ENCODE measurements around the gene CIC. TPM values are rescaled to one million over a fixed set of nuclear protein-coding genes. Genes with fewer than 3 reads are reported as not detected.

CIC gene
- total and polyA plus RNA-seq, 10 of the 15 experiments (the other 5 are each of a cell fraction or from before 2014, with no cell fraction given), result 0.18 to 50.6 (median 7.1) TPM

DNA sequence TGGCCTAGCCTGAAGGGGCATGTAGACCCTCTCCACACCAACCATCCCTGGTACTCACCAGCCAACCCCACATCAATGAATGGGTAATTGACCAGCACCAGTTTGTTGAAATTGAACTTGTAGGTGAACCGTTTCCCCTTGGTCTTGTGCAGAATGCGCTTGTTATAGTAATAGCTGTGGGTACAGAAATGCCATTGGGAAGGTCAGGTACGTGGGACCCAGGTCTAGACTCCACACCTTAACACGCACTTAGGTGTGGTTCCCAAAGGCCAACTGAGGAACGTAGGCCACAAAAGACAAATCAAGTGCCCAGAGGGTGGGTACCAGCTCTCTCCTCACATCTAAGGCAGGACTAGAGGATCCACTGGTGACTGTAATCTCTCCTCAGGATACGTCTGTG is 19.3 kb upstream of the CIC start:
- no peak for FAIRE-seq
- Histone ChIP-seq H4K20me1 (ENCODE audit: control insufficient read depth, insufficient read depth) (no peaks in the 10 kb centered on the region), H3K9ac (ENCODE audit: control insufficient read depth, insufficient read depth, low read length) (no peak overlapping the region), H3K27ac (ENCODE audit: control insufficient read depth, insufficient read depth) (no peak overlapping the region), H3K4me1 (ENCODE audit: control insufficient read depth, insufficient read depth, low read length) (peaks cover 17% of the 10 kb centered on the region), H3K4me2 (ENCODE audit: control insufficient read depth, insufficient read depth) (no peak overlapping the region), H3K27me3 (replicated peaks in 1 of 2; ENCODE audit: control insufficient read depth in 2 of 2, insufficient read depth in 2 of 2, low read length in 1 of 2) (no peaks in the 10 kb centered on the region), H3K36me3 (ENCODE audit: control insufficient read depth in 2 of 2, insufficient read depth in 2 of 2, low read length in 1 of 2) (peaks cover 0 to 7% of the 10 kb centered on the region in 2 experiments; a peak in 2 of 4 replicates), H3K4me3 (no peak overlapping the region), H3K9me3 (replicated peaks; ENCODE audit: control insufficient read depth, insufficient read depth, low read length) (no peaks in the 10 kb centered on the region), H2AFZ (ENCODE audit: control insufficient read depth, low read depth, low read length) (no peak overlapping the region), H3K79me2 (ENCODE audit: control insufficient read depth, insufficient read depth, low read length) (peaks cover 41% of the 10 kb centered on the region)
- BruUV-seq (replicated peaks), result no TSS peak
- ChIA-PET SMC1A (ENCODE audit: uncharacterized antibody, unreplicated experiment) (interaction anchor here (1.2 kb wide), 1 partner anchor 30 kb away, joined by 3 read pairs; no protein-coding TSS in a partner anchor), RAD21 (ENCODE audit: unreplicated experiment) (interaction anchor here (1.9 kb wide), 1 partner anchor 30 kb away, joined by 5 read pairs; no protein-coding TSS in a partner anchor), CTCF (interaction anchor here (1.2 kb wide), 1 partner anchor 30 kb away, joined by 5 read pairs; no protein-coding TSS in a partner anchor), POLR2A (no interaction called here)
- no peak for ATAC-seq
- 75% methylated on average over 6 of the region's 6 CpGs for WGBS (ENCODE audit: insufficient coverage, insufficient replicate concordance, low lambda C conversion rate, missing lambda C conversion rate)
- TF ChIP-seq, protein P1, sequence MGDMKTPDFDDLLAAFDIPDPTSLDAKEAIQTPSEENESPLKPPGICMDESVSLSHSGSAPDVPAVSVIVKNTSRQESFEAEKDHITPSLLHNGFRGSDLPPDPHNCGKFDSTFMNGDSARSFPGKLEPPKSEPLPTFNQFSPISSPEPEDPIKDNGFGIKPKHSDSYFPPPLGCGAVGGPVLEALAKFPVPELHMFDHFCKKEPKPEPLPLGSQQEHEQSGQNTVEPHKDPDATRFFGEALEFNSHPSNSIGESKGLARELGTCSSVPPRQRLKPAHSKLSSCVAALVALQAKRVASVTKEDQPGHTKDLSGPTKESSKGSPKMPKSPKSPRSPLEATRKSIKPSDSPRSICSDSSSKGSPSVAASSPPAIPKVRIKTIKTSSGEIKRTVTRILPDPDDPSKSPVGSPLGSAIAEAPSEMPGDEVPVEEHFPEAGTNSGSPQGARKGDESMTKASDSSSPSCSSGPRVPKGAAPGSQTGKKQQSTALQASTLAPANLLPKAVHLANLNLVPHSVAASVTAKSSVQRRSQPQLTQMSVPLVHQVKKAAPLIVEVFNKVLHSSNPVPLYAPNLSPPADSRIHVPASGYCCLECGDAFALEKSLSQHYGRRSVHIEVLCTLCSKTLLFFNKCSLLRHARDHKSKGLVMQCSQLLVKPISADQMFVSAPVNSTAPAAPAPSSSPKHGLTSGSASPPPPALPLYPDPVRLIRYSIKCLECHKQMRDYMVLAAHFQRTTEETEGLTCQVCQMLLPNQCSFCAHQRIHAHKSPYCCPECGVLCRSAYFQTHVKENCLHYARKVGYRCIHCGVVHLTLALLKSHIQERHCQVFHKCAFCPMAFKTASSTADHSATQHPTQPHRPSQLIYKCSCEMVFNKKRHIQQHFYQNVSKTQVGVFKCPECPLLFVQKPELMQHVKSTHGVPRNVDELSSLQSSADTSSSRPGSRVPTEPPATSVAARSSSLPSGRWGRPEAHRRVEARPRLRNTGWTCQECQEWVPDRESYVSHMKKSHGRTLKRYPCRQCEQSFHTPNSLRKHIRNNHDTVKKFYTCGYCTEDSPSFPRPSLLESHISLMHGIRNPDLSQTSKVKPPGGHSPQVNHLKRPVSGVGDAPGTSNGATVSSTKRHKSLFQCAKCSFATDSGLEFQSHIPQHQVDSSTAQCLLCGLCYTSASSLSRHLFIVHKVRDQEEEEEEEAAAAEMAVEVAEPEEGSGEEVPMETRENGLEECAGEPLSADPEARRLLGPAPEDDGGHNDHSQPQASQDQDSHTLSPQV (IDR thresholded peaks at IDR 0.05), result no peak
- TF ChIP-seq TAF1 (IDR thresholded peaks at IDR 0.05; ENCODE audit: borderline replicate concordance, low read depth, low read length) (no peak), ZNF207 (IDR thresholded peaks at IDR 0.05; ENCODE audit: borderline replicate concordance) (no peak), CBFB (IDR thresholded peaks at IDR 0.05; ENCODE audit: low read depth) (no peak), BRCA1 (IDR thresholded peaks at IDR 0.05; ENCODE audit: low read depth, low read length) (no peak), NFYA (IDR thresholded peaks at IDR 0.05; ENCODE audit: borderline replicate concordance, low read depth, low read length) (no peak), IRF4 (IDR thresholded peaks at IDR 0.05; ENCODE audit: low read depth, low read length) (no peak), CBX5 (IDR thresholded peaks at IDR 0.05; ENCODE audit: low read depth) (no peak), SREBF1 (IDR thresholded peaks at IDR 0.05; ENCODE audit: low read length) (no peak), TARDBP (IDR thresholded peaks at IDR 0.05; ENCODE audit: borderline replicate concordance) (no peak)
- TF ChIP-seq, protein P2, sequence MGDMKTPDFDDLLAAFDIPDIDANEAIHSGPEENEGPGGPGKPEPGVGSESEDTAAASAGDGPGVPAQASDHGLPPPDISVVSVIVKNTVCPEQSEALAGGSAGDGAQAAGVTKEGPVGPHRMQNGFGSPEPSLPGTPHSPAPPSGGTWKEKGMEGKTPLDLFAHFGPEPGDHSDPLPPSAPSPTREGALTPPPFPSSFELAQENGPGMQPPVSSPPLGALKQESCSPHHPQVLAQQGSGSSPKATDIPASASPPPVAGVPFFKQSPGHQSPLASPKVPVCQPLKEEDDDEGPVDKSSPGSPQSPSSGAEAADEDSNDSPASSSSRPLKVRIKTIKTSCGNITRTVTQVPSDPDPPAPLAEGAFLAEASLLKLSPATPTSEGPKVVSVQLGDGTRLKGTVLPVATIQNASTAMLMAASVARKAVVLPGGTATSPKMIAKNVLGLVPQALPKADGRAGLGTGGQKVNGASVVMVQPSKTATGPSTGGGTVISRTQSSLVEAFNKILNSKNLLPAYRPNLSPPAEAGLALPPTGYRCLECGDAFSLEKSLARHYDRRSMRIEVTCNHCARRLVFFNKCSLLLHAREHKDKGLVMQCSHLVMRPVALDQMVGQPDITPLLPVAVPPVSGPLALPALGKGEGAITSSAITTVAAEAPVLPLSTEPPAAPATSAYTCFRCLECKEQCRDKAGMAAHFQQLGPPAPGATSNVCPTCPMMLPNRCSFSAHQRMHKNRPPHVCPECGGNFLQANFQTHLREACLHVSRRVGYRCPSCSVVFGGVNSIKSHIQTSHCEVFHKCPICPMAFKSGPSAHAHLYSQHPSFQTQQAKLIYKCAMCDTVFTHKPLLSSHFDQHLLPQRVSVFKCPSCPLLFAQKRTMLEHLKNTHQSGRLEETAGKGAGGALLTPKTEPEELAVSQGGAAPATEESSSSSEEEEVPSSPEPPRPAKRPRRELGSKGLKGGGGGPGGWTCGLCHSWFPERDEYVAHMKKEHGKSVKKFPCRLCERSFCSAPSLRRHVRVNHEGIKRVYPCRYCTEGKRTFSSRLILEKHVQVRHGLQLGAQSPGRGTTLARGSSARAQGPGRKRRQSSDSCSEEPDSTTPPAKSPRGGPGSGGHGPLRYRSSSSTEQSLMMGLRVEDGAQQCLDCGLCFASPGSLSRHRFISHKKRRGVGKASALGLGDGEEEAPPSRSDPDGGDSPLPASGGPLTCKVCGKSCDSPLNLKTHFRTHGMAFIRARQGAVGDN (IDR thresholded peaks at IDR 0.05), result no peak
- TF ChIP-seq, protein P3, sequence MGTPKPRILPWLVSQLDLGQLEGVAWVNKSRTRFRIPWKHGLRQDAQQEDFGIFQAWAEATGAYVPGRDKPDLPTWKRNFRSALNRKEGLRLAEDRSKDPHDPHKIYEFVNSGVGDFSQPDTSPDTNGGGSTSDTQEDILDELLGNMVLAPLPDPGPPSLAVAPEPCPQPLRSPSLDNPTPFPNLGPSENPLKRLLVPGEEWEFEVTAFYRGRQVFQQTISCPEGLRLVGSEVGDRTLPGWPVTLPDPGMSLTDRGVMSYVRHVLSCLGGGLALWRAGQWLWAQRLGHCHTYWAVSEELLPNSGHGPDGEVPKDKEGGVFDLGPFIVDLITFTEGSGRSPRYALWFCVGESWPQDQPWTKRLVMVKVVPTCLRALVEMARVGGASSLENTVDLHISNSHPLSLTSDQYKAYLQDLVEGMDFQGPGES (IDR thresholded peaks at IDR 0.05), result no peak
- no peak for DNase-seq (ENCODE audit: low read depth, low spot score)
- intact Hi-C loops (cut with micrococcal nuclease; ENCODE audit: unreplicated experiment), result no loop called here
- in situ Hi-C loops (cut with MboI), result no loop called here

Measured in GM12878 (cell line).